Activated CD4-positive, alpha-beta T cell treated with anti-CD3 and anti-CD28 coated beads, Interleukin-2, amount 50 U/mL, for 24 hours (primary cell): ENCODE results near the gene AKAIN1.

Source experiments
- DNase-seq, 2 donors: peaks; one replicate each; pipeline ENCODE4 v3.0.0-alpha.2; 2020; ENCODE audit warnings: low read depth in 1 of 2, low spot score in 1 of 2

The AKAIN1 gene

DNA sequence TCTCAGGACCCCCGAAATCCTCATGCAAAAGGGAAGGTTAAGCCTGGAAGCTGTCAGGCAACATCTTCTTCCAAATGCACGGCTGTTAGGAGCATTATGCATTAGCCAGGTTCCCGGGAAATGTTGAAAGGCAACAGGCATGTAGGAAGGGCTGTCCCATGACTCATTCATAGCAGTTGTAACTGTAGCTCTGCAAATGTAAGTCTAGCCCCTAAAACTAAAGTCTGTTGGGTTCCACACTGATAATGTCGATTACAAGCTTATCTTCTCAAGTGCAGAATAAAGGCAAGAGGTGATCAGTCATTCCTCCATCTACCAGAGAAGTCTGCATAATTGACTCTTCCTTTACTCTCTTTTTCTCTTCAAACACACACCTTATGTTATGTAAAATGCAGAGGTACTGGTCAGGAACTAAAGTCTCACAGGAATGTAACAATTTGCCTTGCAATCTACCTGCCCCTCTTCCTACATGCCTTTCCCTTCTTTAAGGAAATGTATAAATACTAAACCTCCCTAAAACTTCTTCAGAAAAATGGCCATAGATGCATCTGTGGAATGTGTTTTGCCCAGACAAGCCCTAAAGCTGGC lies 99.8 kb downstream of the AKAIN1 start:
- no peak for DNase-seq

GRCh38 chr18:5095239-5095638 lies 101.8 kb downstream of the AKAIN1 start:
- no peak for DNase-seq

- DNase-seq: no peak
Measured at GRCh38 chr18:5093902-5094301, 103.2 kb downstream of the AKAIN1 start.
